Measurements from ENCODE around the gene FLNB. TPM values are rescaled to one million over a fixed set of nuclear protein-coding genes. Genes with fewer than 3 reads are reported as not detected.
A peak's percentile ranks its signal among the peaks of the same experiment; 100 is the strongest.

Gene FLNB
- total RNA-seq, 2 donors from 2014 or later: 212 to 221 TPM

DNA sequence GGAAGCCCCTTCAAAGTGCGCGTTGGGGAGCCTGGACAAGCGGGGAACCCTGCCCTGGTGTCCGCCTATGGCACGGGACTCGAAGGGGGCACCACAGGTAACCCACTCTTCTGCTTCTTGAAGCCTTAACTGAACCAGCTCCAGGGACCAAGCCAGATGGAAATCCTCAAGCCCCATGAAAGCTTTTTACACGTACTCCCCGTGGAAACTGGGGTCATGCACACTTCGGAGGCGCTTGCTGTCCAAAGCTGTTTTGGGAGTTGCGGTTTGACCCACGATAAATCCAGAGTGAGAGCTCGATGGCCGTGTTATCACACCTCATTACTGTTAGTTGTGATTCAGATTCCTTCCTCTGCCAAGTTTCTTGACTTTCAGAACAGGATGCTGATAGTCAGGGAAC lies 155.0 kb downstream of the FLNB start:
- Mint-ChIP-seq H3K27ac (no peak overlapping the region), H3K4me1 (peaks cover 9% of the 10 kb centered on the region), H3K9me3 (no peaks in the 10 kb centered on the region), H3K27me3 (ENCODE audit: insufficient read depth) (no peaks in the 10 kb centered on the region), H3K4me3 (no peak overlapping the region), H3K36me3 (ENCODE audit: low read depth) (peaks cover 84% of the 10 kb centered on the region)
- Histone ChIP-seq H3K4me1 (ENCODE audit: control insufficient read depth, insufficient read depth, low read length) (peaks cover 27% of the 10 kb centered on the region), H3K36me3 (ENCODE audit: control insufficient read depth, insufficient read depth, low read length) (peaks cover 97% of the 10 kb centered on the region), H3K9ac (ENCODE audit: extremely low read depth, low read length, poor library complexity, severe bottlenecking) (no peak overlapping the region), H3K4me3 (ENCODE audit: low read length) (no peak overlapping the region), H3K27me3 (ENCODE audit: control insufficient read depth, insufficient read depth, low read length, poor library complexity, severe bottlenecking) (no peaks in the 10 kb centered on the region), H3K27ac (ENCODE audit: low read depth, low read length) (no peak overlapping the region), H3K9me3 (ENCODE audit: control insufficient read depth, low read length) (no peaks in the 10 kb centered on the region)
- no peak for DNase-seq
- 95 to 96% methylated on average over 13 to 14 of the region's 14 CpGs for WGBS, 2 experiments (ENCODE audit: insufficient coverage in 1 of 2, insufficient read length in 1 of 2)
- TF ChIP-seq, protein P1, sequence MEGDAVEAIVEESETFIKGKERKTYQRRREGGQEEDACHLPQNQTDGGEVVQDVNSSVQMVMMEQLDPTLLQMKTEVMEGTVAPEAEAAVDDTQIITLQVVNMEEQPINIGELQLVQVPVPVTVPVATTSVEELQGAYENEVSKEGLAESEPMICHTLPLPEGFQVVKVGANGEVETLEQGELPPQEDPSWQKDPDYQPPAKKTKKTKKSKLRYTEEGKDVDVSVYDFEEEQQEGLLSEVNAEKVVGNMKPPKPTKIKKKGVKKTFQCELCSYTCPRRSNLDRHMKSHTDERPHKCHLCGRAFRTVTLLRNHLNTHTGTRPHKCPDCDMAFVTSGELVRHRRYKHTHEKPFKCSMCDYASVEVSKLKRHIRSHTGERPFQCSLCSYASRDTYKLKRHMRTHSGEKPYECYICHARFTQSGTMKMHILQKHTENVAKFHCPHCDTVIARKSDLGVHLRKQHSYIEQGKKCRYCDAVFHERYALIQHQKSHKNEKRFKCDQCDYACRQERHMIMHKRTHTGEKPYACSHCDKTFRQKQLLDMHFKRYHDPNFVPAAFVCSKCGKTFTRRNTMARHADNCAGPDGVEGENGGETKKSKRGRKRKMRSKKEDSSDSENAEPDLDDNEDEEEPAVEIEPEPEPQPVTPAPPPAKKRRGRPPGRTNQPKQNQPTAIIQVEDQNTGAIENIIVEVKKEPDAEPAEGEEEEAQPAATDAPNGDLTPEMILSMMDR (conservative IDR thresholded peaks at IDR 0.05): no peak

DNA sequence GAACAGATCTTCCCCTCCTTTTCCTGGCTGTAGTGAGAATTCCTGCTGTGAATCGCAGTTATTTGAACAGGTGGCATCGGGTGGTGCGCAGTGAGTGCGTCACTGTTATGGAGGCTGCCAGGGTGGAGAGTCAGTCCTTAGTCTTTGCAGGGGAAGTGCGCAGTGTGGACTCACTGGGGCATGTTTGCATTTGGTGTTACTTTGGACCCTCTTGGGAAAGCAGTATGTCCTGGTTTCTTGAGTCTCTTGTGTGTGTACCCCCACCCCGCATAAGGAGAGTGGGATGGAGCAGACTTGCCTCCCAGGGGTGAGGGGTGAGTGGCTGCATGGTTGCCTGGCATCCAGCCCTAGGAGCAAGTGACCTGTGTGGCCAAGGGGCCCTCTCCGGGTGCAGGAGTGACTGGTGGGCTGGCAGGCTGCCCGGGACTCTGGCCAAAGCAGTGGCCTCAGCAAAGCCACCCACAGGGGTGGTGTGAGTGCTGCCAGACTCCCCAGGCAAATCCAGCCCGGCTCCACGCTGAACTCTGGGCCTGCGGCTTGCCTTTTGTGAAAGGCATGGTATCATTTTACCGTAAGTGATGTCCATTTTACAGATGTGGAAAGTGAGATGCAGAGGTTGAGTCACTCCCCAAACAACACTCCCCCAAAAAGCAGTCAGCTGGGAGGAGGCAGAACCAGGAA lies 156.1 kb downstream of the FLNB start:
- 92 to 98% methylated on average over 9 to 12 of the region's 12 CpGs for WGBS, 2 experiments (ENCODE audit: insufficient coverage in 1 of 2, insufficient read length in 1 of 2)
- peaks cover 84% of the 10 kb centered on the region for H3K36me3 Mint-ChIP-seq (ENCODE audit: low read depth)
- H3K4me3 ChIP-seq (ENCODE audit: low read length): no peak overlapping the region
- H3K9me3 Mint-ChIP-seq: no peaks in the 10 kb centered on the region
- peaks cover 27% of the 10 kb centered on the region for H3K4me1 ChIP-seq (ENCODE audit: control insufficient read depth, insufficient read depth, low read length)
- H3K27ac Mint-ChIP-seq: peak overlapping the region; percentile 56
- H3K9me3 ChIP-seq (ENCODE audit: control insufficient read depth, low read length): no peaks in the 10 kb centered on the region
- no peak overlapping the region for H3K27ac ChIP-seq (ENCODE audit: low read depth, low read length)
- H3K4me3 Mint-ChIP-seq: no peak overlapping the region
- H3K9ac ChIP-seq (ENCODE audit: extremely low read depth, low read length, poor library complexity, severe bottlenecking): no peak overlapping the region
- peaks cover 9% of the 10 kb centered on the region for H3K4me1 Mint-ChIP-seq
- peaks cover 97% of the 10 kb centered on the region for H3K36me3 ChIP-seq (ENCODE audit: control insufficient read depth, insufficient read depth, low read length)
- no peak for DNase-seq
- no peaks in the 10 kb centered on the region for H3K27me3 Mint-ChIP-seq (ENCODE audit: insufficient read depth)
- TF ChIP-seq, protein P1 (conservative IDR thresholded peaks at IDR 0.05): no peak
- H3K27me3 ChIP-seq (ENCODE audit: control insufficient read depth, insufficient read depth, low read length, poor library complexity, severe bottlenecking): no peaks in the 10 kb centered on the region

DNA sequence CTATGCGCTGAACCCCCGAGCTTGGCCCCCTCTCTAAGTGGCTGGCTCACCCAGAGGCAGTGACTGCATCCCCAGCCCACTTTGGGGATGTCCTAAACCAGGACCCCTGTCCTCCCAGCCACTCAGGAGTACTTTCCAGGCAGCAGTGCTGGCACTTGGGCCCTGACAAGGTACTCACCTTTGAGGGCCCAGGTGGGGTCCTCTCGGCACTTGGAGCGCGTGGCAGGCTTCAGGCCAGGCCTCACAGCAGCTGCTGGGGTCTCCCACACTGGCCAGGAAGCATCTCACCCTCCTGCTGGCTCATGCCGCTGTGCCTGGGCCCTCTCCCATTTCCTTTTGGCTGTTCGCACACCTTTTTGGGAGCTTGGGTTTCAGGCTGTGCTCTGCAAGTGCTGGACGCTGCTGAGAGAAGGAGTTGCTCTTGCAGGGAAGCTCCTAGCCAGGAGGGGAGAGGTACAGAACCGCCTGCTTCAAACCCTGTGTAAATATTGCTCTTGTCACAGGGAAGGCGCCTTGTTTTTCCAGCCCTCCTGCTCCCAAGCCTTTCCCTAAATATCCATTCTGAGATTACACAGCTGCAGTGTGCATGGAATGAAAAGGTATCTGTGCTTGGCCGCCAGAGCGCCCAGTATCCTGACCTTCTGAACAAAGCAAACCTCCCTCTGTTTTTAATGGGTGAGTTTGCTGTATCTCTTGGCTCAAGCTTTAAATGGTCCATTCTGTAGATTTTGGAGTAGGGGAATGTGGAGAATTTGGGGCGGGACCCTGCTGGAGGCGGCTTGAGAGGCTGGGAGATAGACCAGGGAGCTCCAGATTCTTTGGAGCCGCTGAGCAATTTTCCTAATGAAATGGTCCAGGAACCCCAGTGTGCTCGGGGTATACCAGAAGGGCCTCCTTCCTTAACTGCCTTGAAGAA lies 156.9 kb downstream of the FLNB start:
- H3K36me3 Mint-ChIP-seq (ENCODE audit: low read depth): peaks cover 82% of the 10 kb centered on the region

More for the DNA sequence above, 156.9 kb downstream of the FLNB start:
- TF ChIP-seq, protein P1 (conservative IDR thresholded peaks at IDR 0.05): no peak
- Mint-ChIP-seq H3K9me3 (no peaks in the 10 kb centered on the region), H3K27ac (peak overlapping the region; percentile 67), H3K4me1 (peaks cover 9% of the 10 kb centered on the region), H3K4me3 (no peak overlapping the region), H3K27me3 (ENCODE audit: insufficient read depth) (no peaks in the 10 kb centered on the region)
- peak overlapping the region; percentile 36 for H3K27ac ChIP-seq (ENCODE audit: low read depth, low read length)
- peaks cover 97% of the 10 kb centered on the region for H3K36me3 ChIP-seq (ENCODE audit: control insufficient read depth, insufficient read depth, low read length)
- no peaks in the 10 kb centered on the region for H3K9me3 ChIP-seq (ENCODE audit: control insufficient read depth, low read length)
- H3K9ac ChIP-seq (ENCODE audit: extremely low read depth, low read length, poor library complexity, severe bottlenecking): no peak overlapping the region
- H3K4me3 ChIP-seq (ENCODE audit: low read length): no peak overlapping the region
- peaks cover 27% of the 10 kb centered on the region for H3K4me1 ChIP-seq (ENCODE audit: control insufficient read depth, insufficient read depth, low read length)
- H3K27me3 ChIP-seq (ENCODE audit: control insufficient read depth, insufficient read depth, low read length, poor library complexity, severe bottlenecking): no peaks in the 10 kb centered on the region
- DNase-seq: peak; percentile 74
- WGBS, 2 experiments (ENCODE audit: insufficient coverage in 1 of 2, insufficient read length in 1 of 2): 88 to 89% methylated on average over 12 to 16 of the region's 16 CpGs
